ENCODE results near the gene RHOBTB3. TPM values are rescaled to one million over a fixed set of nuclear protein-coding genes. Genes with fewer than 3 reads are reported as not detected.

RHOBTB3 gene
- total RNA-seq, 1 donor, result 23.3 TPM

DNA sequence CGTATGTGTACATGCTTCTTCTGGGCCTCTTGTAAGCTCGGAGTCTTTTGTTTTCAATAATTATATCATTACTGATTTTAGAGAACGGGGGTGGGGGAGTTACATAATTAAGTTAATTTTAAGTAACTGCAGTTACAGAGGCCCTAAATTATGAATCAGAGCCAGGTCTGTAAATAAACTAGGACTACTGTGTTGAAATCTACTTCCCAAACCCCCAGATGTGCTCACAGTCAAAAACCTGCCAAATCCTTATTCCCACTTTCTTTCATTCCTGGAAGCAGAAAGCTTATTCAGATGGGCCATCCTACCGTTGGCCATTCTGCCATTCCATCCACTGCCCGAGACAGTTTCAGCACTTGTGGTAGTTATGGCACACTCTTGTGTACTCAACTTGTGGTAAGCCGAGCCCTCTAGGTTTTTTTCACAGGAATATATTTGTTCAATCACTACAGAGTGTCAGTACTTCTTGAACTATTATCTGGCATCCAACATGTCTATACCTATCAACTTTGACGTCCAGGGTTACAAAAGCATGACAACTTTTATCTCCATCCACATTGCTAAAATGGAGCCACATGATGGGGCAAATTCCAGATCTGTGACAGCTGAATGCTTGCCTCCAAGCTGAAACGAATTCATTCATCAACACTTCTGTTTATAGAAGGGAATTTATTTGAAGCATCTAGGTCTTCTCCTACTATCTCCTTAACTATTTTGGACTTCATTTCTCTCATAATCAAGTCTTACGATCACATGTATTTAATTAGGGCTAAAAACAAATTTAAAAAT lies 53.6 kb downstream of the RHOBTB3 start:
- Histone ChIP-seq H3K27me3 (ENCODE audit: insufficient read depth, low read length) (no peaks in the 10 kb centered on the region), H3K4me1 (ENCODE audit: insufficient read depth, low read length) (peaks cover 17% of the 10 kb centered on the region), H3K9me3 (ENCODE audit: low read depth, low read length) (no peaks in the 10 kb centered on the region), H3K4me3 (ENCODE audit: low read length) (no peak overlapping the region)

DNA sequence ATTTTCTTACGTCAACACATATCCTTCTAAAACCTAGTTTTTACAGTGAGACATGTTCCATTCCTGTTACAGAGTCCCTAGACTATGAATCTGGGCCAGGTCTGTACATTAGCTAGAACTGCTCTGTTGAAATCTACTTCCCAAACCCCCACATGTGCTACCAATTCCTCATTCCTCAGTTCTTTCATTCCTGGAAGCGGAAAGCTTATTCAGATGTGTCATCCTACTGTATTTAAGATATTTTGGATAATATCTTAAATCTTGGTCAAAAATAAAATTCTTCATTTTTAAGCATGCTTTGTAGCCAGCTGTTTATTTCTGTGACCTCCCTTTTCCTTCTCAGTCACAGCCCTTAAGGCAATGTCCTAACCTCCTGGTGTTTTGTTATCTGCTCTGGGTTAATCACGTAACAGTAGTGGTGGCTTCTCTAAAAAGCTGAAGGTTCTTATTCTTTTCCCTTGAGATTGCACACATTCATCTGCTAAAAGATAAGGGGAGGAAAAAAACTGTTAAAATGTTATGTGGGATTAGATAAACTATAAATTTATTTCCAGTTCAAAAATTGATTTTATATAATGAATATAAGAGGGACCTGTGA lies 55.8 kb downstream of the RHOBTB3 start:
- H3K9me3 ChIP-seq (ENCODE audit: low read depth, low read length), result no peaks in the 10 kb centered on the region
- H3K4me3 ChIP-seq (ENCODE audit: low read length), result no peak overlapping the region
- H3K27me3 ChIP-seq (ENCODE audit: insufficient read depth, low read length), result no peaks in the 10 kb centered on the region
- H3K4me1 ChIP-seq (ENCODE audit: insufficient read depth, low read length), result no peaks in the 10 kb centered on the region

DNA sequence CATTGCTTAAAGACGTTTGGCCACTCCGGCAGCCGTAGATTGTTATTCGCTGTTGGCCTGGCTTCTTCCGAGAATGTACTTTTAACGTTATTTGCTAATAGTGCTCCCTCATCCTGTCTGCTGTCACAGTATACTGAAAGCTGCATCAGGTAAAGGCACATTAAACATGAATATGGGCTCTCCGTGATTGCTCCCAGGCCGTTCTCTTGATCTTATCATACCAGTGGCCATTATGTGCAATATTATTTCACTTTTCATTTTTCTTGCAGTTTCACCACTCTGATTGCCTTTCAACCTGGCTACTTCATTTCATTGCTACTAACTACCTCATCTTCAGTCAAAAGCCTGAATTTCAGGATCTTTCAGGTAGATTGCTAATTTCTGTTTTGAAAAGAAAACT lies 57.4 kb downstream of the RHOBTB3 start:
- Histone ChIP-seq H3K27me3 (ENCODE audit: insufficient read depth, low read length) (no peaks in the 10 kb centered on the region), H3K4me1 (ENCODE audit: insufficient read depth, low read length) (no peaks in the 10 kb centered on the region), H3K4me3 (ENCODE audit: low read length) (no peak overlapping the region), H3K9me3 (ENCODE audit: low read depth, low read length) (no peaks in the 10 kb centered on the region)

DNA sequence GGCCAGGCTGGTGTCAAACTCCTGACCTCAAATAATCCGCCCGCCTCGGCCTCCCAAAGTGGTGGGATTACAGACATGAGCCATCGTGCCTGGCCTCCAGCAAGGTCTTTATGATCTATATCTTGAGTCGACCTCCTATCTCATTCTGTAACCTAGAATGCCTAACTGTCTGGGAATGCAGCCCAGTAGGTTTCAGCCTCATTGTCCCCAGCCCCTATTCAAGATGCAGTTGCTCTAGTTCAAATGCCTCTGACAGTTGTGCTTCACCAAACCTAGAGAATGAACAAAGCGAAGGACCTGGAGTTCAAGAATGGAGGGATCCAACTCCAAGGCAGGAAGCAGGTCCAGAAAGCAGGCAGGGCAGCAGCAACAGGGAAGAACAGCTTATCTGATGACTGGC lies 60.6 kb downstream of the RHOBTB3 start:
- Histone ChIP-seq H3K27me3 (ENCODE audit: insufficient read depth, low read length) (no peaks in the 10 kb centered on the region), H3K4me1 (ENCODE audit: insufficient read depth, low read length) (no peaks in the 10 kb centered on the region), H3K9me3 (ENCODE audit: low read depth, low read length) (no peaks in the 10 kb centered on the region), H3K4me3 (ENCODE audit: low read length) (no peak overlapping the region)

DNA sequence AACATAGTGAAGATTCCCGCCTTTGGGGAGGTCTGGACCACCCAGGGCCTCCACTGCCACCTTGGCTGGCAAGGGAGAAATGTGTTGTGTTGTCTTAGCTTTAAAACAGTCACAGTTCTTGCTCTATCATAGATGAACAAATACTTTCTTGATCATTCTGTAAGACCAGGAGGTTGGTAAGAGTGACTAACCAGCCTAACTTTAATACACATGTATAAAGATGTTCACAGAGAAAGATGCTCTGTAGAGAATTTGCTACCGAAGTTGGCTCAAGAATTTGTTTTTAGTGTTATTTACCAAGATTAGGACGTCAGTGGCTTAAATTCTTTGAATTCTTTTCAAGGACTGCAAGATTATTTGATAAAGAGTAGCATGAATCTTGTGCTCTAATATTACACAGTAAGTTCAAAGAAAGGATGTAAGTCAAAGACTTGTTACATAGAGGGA lies 63.0 kb downstream of the RHOBTB3 start:
- H3K4me1 ChIP-seq (ENCODE audit: insufficient read depth, low read length), result peaks cover 6% of the 10 kb centered on the region
- H3K4me3 ChIP-seq (ENCODE audit: low read length), result no peak overlapping the region
- no peaks in the 10 kb centered on the region for H3K9me3 ChIP-seq (ENCODE audit: low read depth, low read length)
- H3K27me3 ChIP-seq (ENCODE audit: insufficient read depth, low read length), result no peaks in the 10 kb centered on the region

DNA sequence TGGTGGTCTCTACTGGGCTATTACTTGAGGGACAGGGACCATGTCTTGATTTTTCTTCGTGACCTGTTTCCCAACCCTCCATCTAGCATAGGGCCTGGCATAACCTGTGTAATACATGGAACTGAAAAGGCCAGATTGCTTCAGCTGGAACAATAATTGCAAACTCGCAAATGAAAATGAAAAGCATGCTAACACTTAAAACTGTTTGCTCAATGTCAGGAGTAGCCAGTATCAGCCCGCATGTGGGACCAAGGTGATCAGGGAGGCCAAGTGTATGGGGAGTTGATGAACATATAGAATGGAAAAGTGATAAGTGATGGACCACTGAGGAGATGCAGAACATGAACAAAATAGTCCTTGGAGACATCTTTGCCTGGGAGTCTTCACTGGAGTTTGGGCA lies 66.2 kb downstream of the RHOBTB3 start:
- Histone ChIP-seq H3K4me1 (ENCODE audit: insufficient read depth, low read length) (peaks cover 6% of the 10 kb centered on the region), H3K4me3 (ENCODE audit: low read length) (no peak overlapping the region), H3K27me3 (ENCODE audit: insufficient read depth, low read length) (no peaks in the 10 kb centered on the region), H3K9me3 (ENCODE audit: low read depth, low read length) (no peaks in the 10 kb centered on the region)

DNA sequence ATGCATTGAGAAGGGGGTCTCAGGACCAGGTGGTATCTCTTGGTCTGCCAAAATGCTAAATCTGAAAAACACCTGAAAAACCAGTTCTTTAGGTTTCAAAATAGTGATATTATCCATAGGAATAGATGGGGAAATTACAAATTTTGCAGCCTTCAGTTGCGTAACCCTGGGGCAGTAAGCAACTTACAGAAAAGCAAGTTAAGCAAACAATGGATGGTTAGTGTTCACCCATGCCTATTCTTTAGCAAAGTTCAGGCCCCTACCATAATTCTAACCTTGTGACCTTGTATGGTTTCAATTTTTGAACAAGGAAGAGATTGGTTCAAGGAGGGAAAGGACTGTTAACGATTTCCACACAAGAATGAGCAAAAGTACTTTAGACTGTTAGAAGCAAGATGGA lies 66.9 kb downstream of the RHOBTB3 start:
- H3K4me3 ChIP-seq (ENCODE audit: low read length), result no peak overlapping the region
- peaks cover 6% of the 10 kb centered on the region for H3K4me1 ChIP-seq (ENCODE audit: insufficient read depth, low read length)
- H3K27me3 ChIP-seq (ENCODE audit: insufficient read depth, low read length), result no peaks in the 10 kb centered on the region
- H3K9me3 ChIP-seq (ENCODE audit: low read depth, low read length), result no peaks in the 10 kb centered on the region

DNA sequence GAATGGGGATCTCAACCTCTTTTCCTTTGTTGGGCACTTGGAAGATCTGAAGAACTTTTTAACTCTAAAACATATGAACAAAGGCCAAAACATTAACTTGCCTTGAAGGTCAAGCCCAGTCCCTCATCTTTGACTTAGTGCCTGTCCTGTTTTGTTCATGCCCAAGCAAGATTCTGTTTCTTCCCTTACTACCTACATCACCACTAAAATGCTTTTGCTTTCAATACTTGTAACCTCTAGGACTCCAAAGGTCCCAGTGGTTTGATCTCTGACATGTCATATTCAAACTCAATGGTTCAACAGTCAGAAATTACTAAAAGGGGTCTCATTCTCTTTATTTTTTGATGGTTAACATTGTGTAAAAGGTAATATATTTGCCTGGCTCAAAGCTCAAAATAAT lies 67.4 kb downstream of the RHOBTB3 start:
- Histone ChIP-seq H3K4me3 (ENCODE audit: low read length) (no peak overlapping the region), H3K4me1 (ENCODE audit: insufficient read depth, low read length) (peaks cover 6% of the 10 kb centered on the region), H3K9me3 (ENCODE audit: low read depth, low read length) (no peaks in the 10 kb centered on the region), H3K27me3 (ENCODE audit: insufficient read depth, low read length) (no peaks in the 10 kb centered on the region)

DNA sequence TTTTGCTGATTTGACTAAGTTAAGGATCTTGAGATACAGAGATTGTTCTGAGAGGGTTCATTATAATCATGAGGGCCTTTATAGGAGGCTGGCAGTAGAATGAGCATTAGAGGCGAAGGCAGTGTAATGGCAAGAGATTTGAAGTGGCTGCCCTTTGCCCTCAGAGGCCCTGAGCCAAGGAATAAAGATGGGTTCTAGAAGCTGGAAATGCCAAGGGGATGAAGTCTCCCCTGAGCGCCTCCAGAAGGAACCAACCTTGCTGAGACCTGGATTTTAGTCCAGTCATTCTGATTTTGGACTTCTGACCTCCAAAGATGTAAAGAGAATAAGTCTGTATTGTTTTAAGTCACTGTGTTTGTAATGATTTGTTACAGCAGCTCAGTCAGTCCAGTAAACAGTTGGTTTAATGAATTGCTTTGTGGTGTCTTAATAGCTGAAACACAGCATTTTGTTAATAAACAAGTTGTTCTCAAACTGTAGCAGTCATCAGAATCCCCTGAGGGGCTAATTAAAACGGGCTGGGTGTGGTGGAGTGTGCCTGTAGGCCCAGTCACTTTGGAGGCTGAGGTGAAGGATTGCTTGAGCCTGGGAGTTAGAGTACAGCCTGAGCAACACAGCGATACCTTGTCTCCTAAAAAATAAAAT lies 68.2 kb downstream of the RHOBTB3 start:
- Histone ChIP-seq H3K4me3 (ENCODE audit: low read length) (no peak overlapping the region), H3K27me3 (ENCODE audit: insufficient read depth, low read length) (no peaks in the 10 kb centered on the region), H3K9me3 (ENCODE audit: low read depth, low read length) (no peaks in the 10 kb centered on the region), H3K4me1 (ENCODE audit: insufficient read depth, low read length) (peaks cover 6% of the 10 kb centered on the region)

DNA sequence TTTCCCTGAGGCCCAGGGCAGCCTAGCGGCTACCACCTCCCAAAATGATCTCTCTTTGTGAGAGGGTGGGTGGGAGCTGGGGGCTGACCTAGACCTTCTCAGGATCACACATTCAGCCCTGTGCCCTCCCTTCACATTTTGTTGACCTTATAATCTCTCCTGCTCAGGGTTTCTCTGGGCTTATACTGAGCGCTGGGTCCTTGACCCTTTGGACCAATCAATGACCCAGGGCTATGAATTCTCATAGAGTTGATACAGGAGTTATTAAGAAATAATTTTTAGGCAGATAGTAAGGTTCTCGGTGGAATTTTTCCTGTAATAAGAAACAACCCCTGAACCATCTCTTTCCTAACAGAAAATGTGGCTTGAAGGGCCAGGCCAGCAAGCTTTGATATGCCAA lies 69.4 kb downstream of the RHOBTB3 start:
- Histone ChIP-seq H3K9me3 (ENCODE audit: low read depth, low read length) (no peaks in the 10 kb centered on the region), H3K27me3 (ENCODE audit: insufficient read depth, low read length) (no peaks in the 10 kb centered on the region), H3K4me3 (ENCODE audit: low read length) (no peak overlapping the region), H3K4me1 (ENCODE audit: insufficient read depth, low read length) (peaks cover 6% of the 10 kb centered on the region)

DNA sequence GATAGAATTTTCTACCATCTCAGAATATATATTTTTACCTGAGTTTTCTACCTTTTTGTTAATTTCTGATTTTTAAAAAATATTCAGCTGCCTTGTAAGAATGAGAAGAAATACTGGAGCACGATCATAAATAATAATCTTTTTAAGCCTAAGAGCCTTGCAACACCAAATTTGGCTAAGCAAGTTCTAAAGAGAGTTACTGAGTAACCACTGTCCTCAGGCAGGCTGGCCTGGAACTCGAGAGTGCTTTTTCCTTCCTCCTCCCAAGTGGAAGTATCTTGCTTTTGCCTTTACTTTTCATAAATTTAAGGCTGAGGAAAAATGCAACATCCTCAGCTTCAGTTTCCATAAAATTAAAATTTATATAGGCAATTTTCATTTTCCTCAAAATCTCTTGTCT lies 70.4 kb downstream of the RHOBTB3 start:
- Histone ChIP-seq H3K4me1 (ENCODE audit: insufficient read depth, low read length) (peaks cover 8% of the 10 kb centered on the region), H3K27me3 (ENCODE audit: insufficient read depth, low read length) (no peaks in the 10 kb centered on the region), H3K9me3 (ENCODE audit: low read depth, low read length) (no peaks in the 10 kb centered on the region), H3K4me3 (ENCODE audit: low read length) (no peak overlapping the region)

DNA sequence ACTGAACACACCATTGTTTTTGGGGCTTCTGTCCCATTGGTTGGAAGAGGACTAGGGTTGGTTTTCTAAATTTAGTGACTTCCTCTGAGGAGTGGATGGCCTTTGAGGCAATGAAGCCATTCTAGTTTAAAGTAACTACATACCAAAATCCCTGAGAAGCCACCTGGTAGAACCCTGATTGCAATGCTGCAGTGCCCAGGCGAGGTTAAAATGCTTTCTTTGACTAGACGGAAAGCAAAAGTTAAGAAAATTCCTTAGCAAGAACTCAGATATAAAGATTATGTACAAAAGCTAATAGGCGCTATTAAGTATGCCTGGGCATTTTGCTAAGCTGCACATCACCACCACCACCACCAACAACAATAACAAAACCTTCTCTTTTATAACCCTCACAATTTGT lies 70.8 kb downstream of the RHOBTB3 start:
- no peak overlapping the region for H3K4me3 ChIP-seq (ENCODE audit: low read length)
- no peaks in the 10 kb centered on the region for H3K27me3 ChIP-seq (ENCODE audit: insufficient read depth, low read length)
- no peaks in the 10 kb centered on the region for H3K9me3 ChIP-seq (ENCODE audit: low read depth, low read length)
- H3K4me1 ChIP-seq (ENCODE audit: insufficient read depth, low read length), result peaks cover 8% of the 10 kb centered on the region

DNA sequence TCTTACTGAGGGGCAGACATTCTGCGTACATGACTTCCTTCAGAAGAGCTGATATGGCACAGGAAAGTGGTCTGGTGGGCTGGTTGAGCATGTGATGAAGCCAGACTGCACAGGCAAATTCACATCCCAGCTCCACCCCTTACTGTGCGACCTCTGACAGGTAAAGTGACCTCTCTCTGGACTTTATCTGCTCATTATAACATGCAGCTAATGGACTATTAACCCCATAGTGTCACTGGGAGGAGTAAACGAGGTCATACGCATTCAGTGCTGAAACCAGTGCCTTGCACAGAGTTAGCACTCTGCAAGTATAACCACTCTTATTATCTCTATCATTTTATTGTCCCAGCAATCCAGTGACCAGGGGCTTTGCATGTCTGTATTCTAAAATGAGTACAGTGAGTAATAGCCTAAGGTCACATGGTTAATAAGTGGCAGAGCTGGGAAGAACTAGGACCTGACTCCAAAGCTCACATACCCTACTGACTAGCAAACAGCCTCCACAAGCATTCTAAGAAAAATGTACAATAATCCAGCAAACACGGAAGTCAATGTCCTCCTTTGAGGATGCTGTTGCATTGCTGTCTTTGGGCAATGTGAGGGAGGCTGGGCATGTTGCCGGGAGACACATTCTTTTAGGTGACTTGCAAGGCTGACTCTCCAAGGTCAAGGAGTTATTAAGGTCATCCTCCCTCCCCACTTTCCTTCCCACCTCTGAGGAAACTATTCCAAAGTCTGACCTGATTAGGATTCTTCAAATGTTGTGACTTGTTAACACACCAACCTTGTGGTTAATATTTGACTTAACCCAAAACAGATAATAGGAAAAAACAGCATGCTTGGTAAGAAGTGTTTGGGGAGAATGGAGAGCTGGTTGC lies 72.4 kb downstream of the RHOBTB3 start:
- Histone ChIP-seq H3K9me3 (ENCODE audit: low read depth, low read length) (no peaks in the 10 kb centered on the region), H3K27me3 (ENCODE audit: insufficient read depth, low read length) (no peaks in the 10 kb centered on the region), H3K4me3 (ENCODE audit: low read length) (no peak overlapping the region), H3K4me1 (ENCODE audit: insufficient read depth, low read length) (peaks cover 15% of the 10 kb centered on the region)

DNA sequence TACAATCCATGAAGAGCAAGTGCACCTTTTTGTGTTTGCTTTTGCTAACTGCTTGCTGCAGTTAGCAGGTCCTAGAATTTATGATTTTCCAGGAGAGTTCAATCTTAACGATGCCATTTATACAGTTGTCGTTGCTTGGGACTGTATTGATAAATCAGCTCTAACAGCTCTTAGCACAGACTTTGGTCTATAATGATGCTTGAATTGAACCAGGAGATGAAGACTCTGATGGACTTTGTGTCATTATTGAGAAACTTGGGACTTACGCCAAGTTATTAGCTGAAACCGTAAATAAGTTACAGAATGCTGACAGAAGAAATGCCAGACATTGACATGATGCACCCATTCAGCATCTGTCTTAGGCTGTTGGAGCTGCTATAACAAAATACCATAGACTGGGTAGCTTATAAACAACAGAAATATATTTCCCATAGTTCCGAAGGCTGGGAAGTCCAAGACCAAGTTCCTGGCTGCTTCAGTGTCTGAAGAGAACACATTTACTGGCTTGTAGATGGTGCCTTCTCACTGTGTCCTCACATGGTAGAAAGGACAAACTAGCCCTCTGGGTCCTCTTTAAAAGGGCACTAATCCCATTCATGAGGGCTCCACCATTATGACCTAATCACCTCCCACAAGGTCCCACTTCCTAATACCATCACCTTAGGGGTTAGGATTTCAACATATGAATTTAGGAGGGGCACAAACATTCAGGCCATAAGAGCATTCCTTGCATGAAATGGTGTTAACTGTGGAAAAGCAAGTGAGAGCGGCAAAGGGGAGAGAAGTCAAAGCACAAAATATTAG lies 73.8 kb downstream of the RHOBTB3 start:
- no peak overlapping the region for H3K4me3 ChIP-seq (ENCODE audit: low read length)
- no peaks in the 10 kb centered on the region for H3K27me3 ChIP-seq (ENCODE audit: insufficient read depth, low read length)
- no peaks in the 10 kb centered on the region for H3K9me3 ChIP-seq (ENCODE audit: low read depth, low read length)
- H3K4me1 ChIP-seq (ENCODE audit: insufficient read depth, low read length), result peaks cover 30% of the 10 kb centered on the region

All from mononuclear cell (primary cell).